Testis (tissue), 3 donors: ENCODE measurements around the gene SLC4A1AP. TPM values are rescaled to one million over a fixed set of nuclear protein-coding genes. Genes with fewer than 3 reads are reported as not detected.
"Not testable (repeated sequence)": the region's sequence is repeated elsewhere in the genome, so short reads cannot be mapped to it uniquely, and the experiment has no call there.

Source experiments
- DNase-seq: peaks from one replicate; pipeline ENCODE4 v3.0.0-alpha.2; 2019
- H3K27ac ChIP-seq, 2 donors: fragments of 200-600 bp; sonication (generic); one replicate each; pipeline ENCODE4 v1.5.1; 2019
- H3K27me3 ChIP-seq: fragments of 200-600 bp; sonication (generic); one replicate; pipeline ENCODE4 v1.5.1; 2019
- H3K36me3 ChIP-seq: fragments of 200-600 bp; sonication (generic); one replicate; pipeline ENCODE4 v1.5.1; 2017; ENCODE audit warnings: low read depth; ENCODE audit errors: missing control alignments
- H3K4me1 ChIP-seq: fragments of 200-600 bp; sonication (generic); one replicate; pipeline ENCODE4 v1.5.1; 2019
- H3K4me3 ChIP-seq, 2 donors: fragments of 200-600 bp; sonication (generic); one replicate each; pipeline ENCODE4 v1.5.1; 2017 to 2019
- H3K9me3 ChIP-seq: fragments of 200-600 bp; sonication (generic); one replicate; pipeline ENCODE4 v1.5.1; 2017
- CTCF ChIP-seq, 3 experiments: fragments of 450-650 bp in 2 of 3; fragments of 200-600 bp in 1 of 3; sonication (generic) in 1 of 3; IDR thresholded peaks; one replicate each; pipeline ENCODE4 v1.5.1; 2016 to 2019; ENCODE audit warnings: antibody characterized with exemption in 3 of 3, mild to moderate bottlenecking in 2 of 3, moderate library complexity in 1 of 3
- POLR2A ChIP-seq: fragments of 450-650 bp; IDR thresholded peaks from one replicate; pipeline ENCODE4 v1.6.1; 2017; ENCODE audit warnings: antibody characterized with exemption, mild to moderate bottlenecking, moderate library complexity
- WGBS, 2 donors: methylation state at CpG; one replicate each; pipeline ENCODE4 v1.1.5; 2018; 5-methylcytosine and 5-hydroxymethylcytosine counted together
- intact Hi-C: fragments of 100-400 bp; cut with DNase I; formaldehyde crosslinking; loops from one replicate; pipeline ENCODE4 v1.15.1; 2023; ENCODE audit warnings: low total_unique reads
- polyA plus RNA-seq: library from polyadenylated mRNA; stranded (reverse); fragments of 350-450 nt; fragmentation: Illumina TruSeq; extraction: RNeasy Lipid Tissue Mini Kit (QIAGEN cat#74804); gene quantifications from one replicate; pipeline ENCODE4 v1.2.3, GENCODE V29; 2014; ENCODE audit warnings: low read depth, low replicate concordance; ENCODE audit not compliant: insufficient read depth
- total RNA-seq, 2 donors: library from RNA; depleted of rRNA; stranded (reverse); fragments of >200 nt; gene quantifications; one replicate each; pipeline ENCODE4 v1.2.3, GENCODE V29; 2016

SLC4A1AP gene
- total and polyA plus RNA-seq, 3 donors from 2014 or later, result 55.3 to 60.5 (median 56.5) TPM

- Histone ChIP-seq H3K4me3 (peak within 1 kb of the TSS; percentile 66 to 79), H3K27ac (peak within 1 kb of the TSS; percentile 68 to 84), H3K36me3 (no peaks in the 10 kb centered on the region), H3K27me3 (no peaks in the 10 kb centered on the region), H3K4me1 (peaks cover 5% of the 10 kb centered on the region), H3K9me3 (no peaks in the 10 kb centered on the region)
- DNase-seq, result peak; percentile 91
- 0 to 1% methylated on average over 38 to 44 of the region's 44 CpGs for WGBS, 2 donors
- intact Hi-C loops, result no loop called here
- TF ChIP-seq CTCF (IDR thresholded peaks at IDR 0.05) (no peak), POLR2A (no peak)
Measured at GRCh38 chr2:27628767-27629709, 34.7 kb upstream of the SLC4A1AP start, which contains the start of the genes CCDC121 and GPN1. Gene CCDC121, minus strand, starts transcription at chr2:27629012. Its CDS starts 1,213 bp downstream, at chr2:27627799. Gene GPN1, plus strand, starts transcription at chr2:27629050. Its CDS starts 9 bp downstream, at chr2:27629059.

- H3K4me1 ChIP-seq, DNase-seq, H3K27me3 ChIP-seq, H3K27ac ChIP-seq, intact Hi-C loops, H3K9me3 ChIP-seq, H3K4me3 ChIP-seq, H3K36me3 ChIP-seq: not testable (repeated sequence)
- WGBS, 2 donors, result 95 to 100% methylated on average over 2 of the region's 2 CpGs
Measured at GRCh38 chr2:27630257-27630656, 33.4 kb upstream of the SLC4A1AP start.

GRCh38 chr2:27634291-27634690 lies 29.4 kb upstream of the SLC4A1AP start:
- Histone ChIP-seq H3K4me3 (no peak overlapping the region), H3K4me1 (no peaks in the 10 kb centered on the region), H3K27me3 (no peaks in the 10 kb centered on the region), H3K27ac (no peak overlapping the region), H3K9me3 (no peaks in the 10 kb centered on the region), H3K36me3 (no peaks in the 10 kb centered on the region)
- TF ChIP-seq CTCF (IDR thresholded peaks at IDR 0.05), result no peak
- no peak for TF ChIP-seq POLR2A
- 96 to 97% methylated on average over 2 of the region's 2 CpGs for WGBS, 2 donors
- intact Hi-C loops, result no loop called here
- no peak for DNase-seq

- H3K9me3 ChIP-seq, result no peaks in the 10 kb centered on the region
- H3K4me3 ChIP-seq, result no peak overlapping the region
- no peak for DNase-seq
- no peaks in the 10 kb centered on the region for H3K36me3 ChIP-seq
- H3K4me1 ChIP-seq, result no peaks in the 10 kb centered on the region
- H3K27me3 ChIP-seq, result no peaks in the 10 kb centered on the region
- 96 to 98% methylated on average over 5 of the region's 5 CpGs for WGBS, 2 donors
- no peak for TF ChIP-seq POLR2A
- TF ChIP-seq CTCF (IDR thresholded peaks at IDR 0.05), result no peak
- intact Hi-C loops, result no loop called here
- no peak overlapping the region for H3K27ac ChIP-seq
Measured at GRCh38 chr2:27636766-27637165, 26.9 kb upstream of the SLC4A1AP start.

- no peak overlapping the region for H3K4me3 ChIP-seq
- WGBS, 2 donors, result 88 to 94% methylated on average over 3 of the region's 3 CpGs
- H3K9me3 ChIP-seq, result no peaks in the 10 kb centered on the region
- no peak for TF ChIP-seq CTCF (IDR thresholded peaks at IDR 0.05)
- no peak for TF ChIP-seq POLR2A
- no peak for DNase-seq
- intact Hi-C loops, result no loop called here
- no peak overlapping the region for H3K27ac ChIP-seq
- H3K27me3 ChIP-seq, result no peaks in the 10 kb centered on the region
- H3K36me3 ChIP-seq, result no peaks in the 10 kb centered on the region
- H3K4me1 ChIP-seq, result no peaks in the 10 kb centered on the region
Measured at GRCh38 chr2:27638037-27638637, 25.6 kb upstream of the SLC4A1AP start.
